ENCODE data around the gene GDPD5.

Gene GDPD5

GRCh38 chr11:75450236-75450635 is 75.5 kb downstream of the GDPD5 start:
- Histone ChIP-seq H3K4me3 (ENCODE audit: low read length in 2 of 2) (no peak overlapping the region), H3K9ac (ENCODE audit: low read length in 2 of 2) (no peak overlapping the region), H3K9me3 (ENCODE audit: control insufficient read depth in 2 of 2, low read length in 2 of 2) (no peaks in the 10 kb centered on the region), H3K36me3 (ENCODE audit: control insufficient read depth in 2 of 2, insufficient read depth in 2 of 2, low read length in 2 of 2) (no peaks in the 10 kb centered on the region), H3K27me3 (ENCODE audit: control insufficient read depth in 1 of 2, insufficient read depth in 2 of 2, low read length in 2 of 2) (peaks cover 0 to 12% of the 10 kb centered on the region in 2 donors), H3K4me1 (ENCODE audit: control insufficient read depth, insufficient read depth, low read length) (no peaks in the 10 kb centered on the region), H3K27ac (ENCODE audit: low read length) (no peak overlapping the region)

- no peaks in the 10 kb centered on the region for H3K4me1 ChIP-seq (ENCODE audit: control insufficient read depth, insufficient read depth, low read length)
- no peaks in the 10 kb centered on the region for H3K9me3 ChIP-seq (ENCODE audit: control insufficient read depth in 2 of 2, low read length in 2 of 2)
- no peaks in the 10 kb centered on the region for H3K36me3 ChIP-seq (ENCODE audit: control insufficient read depth in 2 of 2, insufficient read depth in 2 of 2, low read length in 2 of 2)
- no peak overlapping the region for H3K9ac ChIP-seq (ENCODE audit: low read length in 2 of 2)
- H3K27ac ChIP-seq (ENCODE audit: low read length) = no peak overlapping the region
- H3K4me3 ChIP-seq (ENCODE audit: low read length in 2 of 2) = no peak overlapping the region
- peaks cover 0 to 12% of the 10 kb centered on the region in 2 donors for H3K27me3 ChIP-seq (ENCODE audit: control insufficient read depth in 1 of 2, insufficient read depth in 2 of 2, low read length in 2 of 2)
Observed at GRCh38 chr11:75449776-75450175, 76.0 kb downstream of the GDPD5 start.

GRCh38 chr11:75449271-75449670 is 76.5 kb downstream of the GDPD5 start:
- Histone ChIP-seq H3K27ac (ENCODE audit: low read length) (no peak overlapping the region), H3K4me1 (ENCODE audit: control insufficient read depth, insufficient read depth, low read length) (no peaks in the 10 kb centered on the region), H3K9ac (ENCODE audit: low read length in 2 of 2) (no peak overlapping the region), H3K36me3 (ENCODE audit: control insufficient read depth in 2 of 2, insufficient read depth in 2 of 2, low read length in 2 of 2) (no peaks in the 10 kb centered on the region), H3K27me3 (ENCODE audit: control insufficient read depth in 1 of 2, insufficient read depth in 2 of 2, low read length in 2 of 2) (peaks cover 0 to 12% of the 10 kb centered on the region in 2 donors), H3K4me3 (ENCODE audit: low read length in 2 of 2) (no peak overlapping the region), H3K9me3 (ENCODE audit: control insufficient read depth in 2 of 2, low read length in 2 of 2) (no peaks in the 10 kb centered on the region)

DNA sequence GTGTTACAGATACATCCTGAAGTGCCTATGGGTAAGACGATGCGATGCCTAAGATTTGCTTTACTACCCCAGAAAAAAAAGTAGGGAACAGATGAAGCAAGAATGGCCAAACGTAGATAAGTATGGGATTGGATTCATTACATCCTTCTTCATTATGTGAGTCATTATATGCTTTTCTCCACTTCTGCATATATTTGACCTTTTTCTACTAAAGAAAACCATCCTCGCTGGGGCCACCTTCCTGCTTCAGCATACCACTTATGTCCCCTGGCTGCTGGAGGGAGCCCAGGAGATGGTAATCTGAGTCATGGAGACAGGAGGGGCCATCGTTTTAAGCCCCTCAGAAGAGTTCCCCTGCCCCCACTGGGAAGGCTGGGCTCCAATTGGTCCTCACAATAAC is 78.3 kb downstream of the GDPD5 start:
- Histone ChIP-seq H3K4me3 (ENCODE audit: low read length in 2 of 2) (no peak overlapping the region), H3K27me3 (ENCODE audit: control insufficient read depth in 1 of 2, insufficient read depth in 2 of 2, low read length in 2 of 2) (peaks cover 0 to 12% of the 10 kb centered on the region in 2 donors), H3K27ac (ENCODE audit: low read length) (no peak overlapping the region), H3K9me3 (ENCODE audit: control insufficient read depth in 2 of 2, low read length in 2 of 2) (no peaks in the 10 kb centered on the region), H3K9ac (ENCODE audit: low read length in 2 of 2) (no peak overlapping the region), H3K4me1 (ENCODE audit: control insufficient read depth, insufficient read depth, low read length) (no peaks in the 10 kb centered on the region), H3K36me3 (ENCODE audit: control insufficient read depth in 2 of 2, insufficient read depth in 2 of 2, low read length in 2 of 2) (no peaks in the 10 kb centered on the region)

- Histone ChIP-seq H3K36me3 (ENCODE audit: control insufficient read depth in 2 of 2, insufficient read depth in 2 of 2, low read length in 2 of 2) (no peaks in the 10 kb centered on the region), H3K4me3 (ENCODE audit: low read length in 2 of 2) (no peak overlapping the region), H3K27ac (ENCODE audit: low read length) (no peak overlapping the region), H3K9ac (ENCODE audit: low read length in 2 of 2) (no peak overlapping the region), H3K27me3 (ENCODE audit: control insufficient read depth in 1 of 2, insufficient read depth in 2 of 2, low read length in 2 of 2) (no peaks in the 10 kb centered on the region), H3K4me1 (ENCODE audit: control insufficient read depth, insufficient read depth, low read length) (peaks cover 2% of the 10 kb centered on the region), H3K9me3 (ENCODE audit: control insufficient read depth in 2 of 2, low read length in 2 of 2) (no peaks in the 10 kb centered on the region)
Observed at GRCh38 chr11:75445315-75445953, 80.3 kb downstream of the GDPD5 start.

DNA sequence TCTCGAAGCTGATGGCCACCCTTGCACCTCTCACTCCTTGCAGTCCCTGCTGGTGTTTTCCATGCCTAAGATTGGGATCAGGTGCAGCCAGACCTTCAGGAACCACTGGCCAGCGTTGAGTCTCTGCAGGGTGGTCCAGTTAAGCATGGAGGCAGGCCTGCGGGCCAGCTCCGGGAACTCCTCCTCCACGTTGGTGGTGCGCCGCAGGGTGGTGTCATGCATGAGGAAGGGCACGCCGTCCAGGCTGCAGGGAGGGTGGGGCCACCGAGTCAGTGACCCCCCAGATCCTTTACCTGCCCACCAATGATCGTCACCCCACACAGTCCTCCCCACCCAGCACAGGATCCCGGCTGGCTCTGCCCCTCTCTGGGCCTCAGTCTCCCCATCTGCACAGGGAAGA is 82.7 kb downstream of the GDPD5 start:
- Histone ChIP-seq H3K27ac (ENCODE audit: low read length) (no peak overlapping the region), H3K36me3 (ENCODE audit: control insufficient read depth in 2 of 2, insufficient read depth in 2 of 2, low read length in 2 of 2) (no peaks in the 10 kb centered on the region), H3K9me3 (ENCODE audit: control insufficient read depth in 2 of 2, low read length in 2 of 2) (no peaks in the 10 kb centered on the region), H3K27me3 (ENCODE audit: control insufficient read depth in 1 of 2, insufficient read depth in 2 of 2, low read length in 2 of 2) (no peaks in the 10 kb centered on the region), H3K4me3 (ENCODE audit: low read length in 2 of 2) (no peak overlapping the region), H3K9ac (ENCODE audit: low read length in 2 of 2) (no peak overlapping the region), H3K4me1 (ENCODE audit: control insufficient read depth, insufficient read depth, low read length) (peaks cover 2% of the 10 kb centered on the region)

- no peak overlapping the region for H3K27ac ChIP-seq (ENCODE audit: low read length)
- no peaks in the 10 kb centered on the region for H3K36me3 ChIP-seq (ENCODE audit: control insufficient read depth in 2 of 2, insufficient read depth in 2 of 2, low read length in 2 of 2)
- H3K4me3 ChIP-seq (ENCODE audit: low read length in 2 of 2) = no peak overlapping the region
- H3K9ac ChIP-seq (ENCODE audit: low read length in 2 of 2) = no peak overlapping the region
- H3K27me3 ChIP-seq (ENCODE audit: control insufficient read depth in 1 of 2, insufficient read depth in 2 of 2, low read length in 2 of 2) = no peaks in the 10 kb centered on the region
- no peaks in the 10 kb centered on the region for H3K9me3 ChIP-seq (ENCODE audit: control insufficient read depth in 2 of 2, low read length in 2 of 2)
- H3K4me1 ChIP-seq (ENCODE audit: control insufficient read depth, insufficient read depth, low read length) = peaks cover 2% of the 10 kb centered on the region
Observed at GRCh38 chr11:75442161-75442885, 83.4 kb downstream of the GDPD5 start.

DNA sequence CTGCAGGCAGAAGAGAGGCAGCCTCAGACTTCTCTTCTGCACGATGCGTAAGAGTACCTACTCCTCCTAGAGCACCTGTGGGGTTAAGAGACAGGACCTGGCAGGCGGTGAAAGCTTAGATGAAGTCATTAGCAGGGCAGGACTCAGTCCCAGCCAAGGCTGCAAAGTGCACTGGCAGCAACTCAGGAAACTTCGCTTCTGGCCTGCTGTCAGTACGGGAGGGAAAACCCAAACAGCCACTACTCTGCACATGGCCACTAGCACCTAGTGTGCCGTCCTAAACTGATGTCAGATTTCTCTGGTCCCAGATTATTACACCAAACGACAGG is 84.0 kb downstream of the GDPD5 start:
- Histone ChIP-seq H3K9ac (ENCODE audit: low read length in 2 of 2) (no peak overlapping the region), H3K27me3 (ENCODE audit: control insufficient read depth in 1 of 2, insufficient read depth in 2 of 2, low read length in 2 of 2) (no peaks in the 10 kb centered on the region), H3K4me3 (ENCODE audit: low read length in 2 of 2) (no peak overlapping the region), H3K9me3 (ENCODE audit: control insufficient read depth in 2 of 2, low read length in 2 of 2) (no peaks in the 10 kb centered on the region), H3K36me3 (ENCODE audit: control insufficient read depth in 2 of 2, insufficient read depth in 2 of 2, low read length in 2 of 2) (no peaks in the 10 kb centered on the region), H3K27ac (ENCODE audit: low read length) (no peak overlapping the region), H3K4me1 (ENCODE audit: control insufficient read depth, insufficient read depth, low read length) (peaks cover 2% of the 10 kb centered on the region)

DNA sequence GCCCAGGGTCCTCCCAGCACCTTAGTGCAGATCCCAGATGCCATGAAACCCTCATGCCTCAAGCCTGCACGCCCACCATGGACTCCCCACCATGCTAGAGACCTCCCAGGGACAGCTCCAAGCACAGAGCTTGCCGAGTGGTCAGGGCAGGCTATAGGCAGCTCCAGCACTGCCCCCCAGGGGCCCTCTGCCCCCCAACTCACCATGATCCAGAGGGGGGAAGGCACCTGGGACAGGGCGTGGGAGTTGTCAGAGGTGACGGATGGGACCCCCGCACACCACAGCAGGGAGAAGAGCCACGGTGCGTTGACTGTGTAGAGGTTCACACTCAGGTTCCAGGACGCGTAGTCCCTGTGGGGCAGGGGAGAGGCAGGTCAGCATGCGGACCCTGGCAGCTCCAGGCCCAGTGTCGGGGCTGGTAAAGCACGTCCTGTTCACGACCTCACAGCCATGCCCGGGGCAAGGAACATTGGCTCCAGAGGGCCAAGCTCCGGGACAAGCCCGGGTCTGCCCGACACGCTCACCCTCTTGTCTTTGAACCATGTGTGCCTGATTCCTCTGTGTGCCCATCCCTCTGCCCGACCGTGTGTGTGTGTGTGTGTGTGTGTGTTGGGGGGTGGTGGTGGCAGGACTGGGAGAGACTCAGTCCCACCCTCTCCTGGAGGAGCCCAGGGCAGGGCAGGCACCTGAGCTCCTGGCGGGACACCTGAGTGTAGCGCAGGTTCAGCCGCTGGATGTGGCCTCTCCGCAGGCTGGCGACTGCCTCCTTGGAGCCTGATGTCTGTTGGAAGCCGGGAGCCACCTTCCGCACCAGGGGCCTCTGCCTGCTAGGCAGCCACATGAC is 84.6 kb downstream of the GDPD5 start:
- Histone ChIP-seq H3K36me3 (ENCODE audit: control insufficient read depth in 2 of 2, insufficient read depth in 2 of 2, low read length in 2 of 2) (no peaks in the 10 kb centered on the region), H3K27ac (ENCODE audit: low read length) (no peak overlapping the region), H3K4me3 (ENCODE audit: low read length in 2 of 2) (no peak overlapping the region), H3K27me3 (ENCODE audit: control insufficient read depth in 1 of 2, insufficient read depth in 2 of 2, low read length in 2 of 2) (no peaks in the 10 kb centered on the region), H3K9me3 (ENCODE audit: control insufficient read depth in 2 of 2, low read length in 2 of 2) (no peaks in the 10 kb centered on the region), H3K9ac (ENCODE audit: low read length in 2 of 2) (no peak overlapping the region), H3K4me1 (ENCODE audit: control insufficient read depth, insufficient read depth, low read length) (peaks cover 2% of the 10 kb centered on the region)

GRCh38 chr11:75439495-75440120 is 86.1 kb downstream of the GDPD5 start:
- Histone ChIP-seq H3K36me3 (ENCODE audit: control insufficient read depth in 2 of 2, insufficient read depth in 2 of 2, low read length in 2 of 2) (no peaks in the 10 kb centered on the region), H3K27ac (ENCODE audit: low read length) (no peak overlapping the region), H3K9ac (ENCODE audit: low read length in 2 of 2) (no peak overlapping the region), H3K4me3 (ENCODE audit: low read length in 2 of 2) (no peak overlapping the region), H3K9me3 (ENCODE audit: control insufficient read depth in 2 of 2, low read length in 2 of 2) (no peaks in the 10 kb centered on the region), H3K4me1 (ENCODE audit: control insufficient read depth, insufficient read depth, low read length) (peaks cover 2% of the 10 kb centered on the region), H3K27me3 (ENCODE audit: control insufficient read depth in 1 of 2, insufficient read depth in 2 of 2, low read length in 2 of 2) (no peaks in the 10 kb centered on the region)

Data from stomach smooth muscle (tissue), 2 donors.